ENCODE results near the gene SPR.

- TF ChIP-seq, protein P1, sequence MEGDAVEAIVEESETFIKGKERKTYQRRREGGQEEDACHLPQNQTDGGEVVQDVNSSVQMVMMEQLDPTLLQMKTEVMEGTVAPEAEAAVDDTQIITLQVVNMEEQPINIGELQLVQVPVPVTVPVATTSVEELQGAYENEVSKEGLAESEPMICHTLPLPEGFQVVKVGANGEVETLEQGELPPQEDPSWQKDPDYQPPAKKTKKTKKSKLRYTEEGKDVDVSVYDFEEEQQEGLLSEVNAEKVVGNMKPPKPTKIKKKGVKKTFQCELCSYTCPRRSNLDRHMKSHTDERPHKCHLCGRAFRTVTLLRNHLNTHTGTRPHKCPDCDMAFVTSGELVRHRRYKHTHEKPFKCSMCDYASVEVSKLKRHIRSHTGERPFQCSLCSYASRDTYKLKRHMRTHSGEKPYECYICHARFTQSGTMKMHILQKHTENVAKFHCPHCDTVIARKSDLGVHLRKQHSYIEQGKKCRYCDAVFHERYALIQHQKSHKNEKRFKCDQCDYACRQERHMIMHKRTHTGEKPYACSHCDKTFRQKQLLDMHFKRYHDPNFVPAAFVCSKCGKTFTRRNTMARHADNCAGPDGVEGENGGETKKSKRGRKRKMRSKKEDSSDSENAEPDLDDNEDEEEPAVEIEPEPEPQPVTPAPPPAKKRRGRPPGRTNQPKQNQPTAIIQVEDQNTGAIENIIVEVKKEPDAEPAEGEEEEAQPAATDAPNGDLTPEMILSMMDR (conservative IDR thresholded peaks at IDR 0.05; ENCODE audit: low read depth, low read length) = no peak
- peak; percentile 97 for TF ChIP-seq EZH2 (IDR thresholded peaks at IDR 0.05; ENCODE audit: borderline replicate concordance, low read depth, low read length, poor library complexity, severe bottlenecking)
These were observed 33.3 kb downstream of the SPR start for GRCh38 chr2:72920318-72921087.

All from A673 (cell line).